ENCODE data around the gene CERS2.
A peak's percentile ranks its signal among the peaks of the same experiment; 100 is the strongest.

CERS2 gene

GRCh38 chr1:151003180-151003579 is 28.5 kb upstream of the CERS2 start:
- Mint-ChIP-seq H3K4me3 (peak overlapping the region; percentile 76), H3K4me1 (ENCODE audit: low read depth) (peaks cover 62% of the 10 kb centered on the region), H3K36me3 (ENCODE audit: low read depth) (peaks cover 19% of the 10 kb centered on the region), H3K9me3 (no peaks in the 10 kb centered on the region), H3K27ac (peak overlapping the region; percentile 80), H3K27me3 (ENCODE audit: low read depth) (no peaks in the 10 kb centered on the region)
- no peak for DNase-seq (ENCODE audit: low spot score)

- no peaks in the 10 kb centered on the region for H3K27me3 Mint-ChIP-seq (ENCODE audit: low read depth)
- no peaks in the 10 kb centered on the region for H3K9me3 Mint-ChIP-seq
- H3K4me1 Mint-ChIP-seq (ENCODE audit: low read depth), result peaks cover 57% of the 10 kb centered on the region
- H3K27ac Mint-ChIP-seq, result peak overlapping the region; percentile 80
- no peak for DNase-seq (ENCODE audit: low spot score)
- peaks cover 19% of the 10 kb centered on the region for H3K36me3 Mint-ChIP-seq (ENCODE audit: low read depth)
- H3K4me3 Mint-ChIP-seq, result peak overlapping the region; percentile 76
Measured at GRCh38 chr1:151002611-151003010, 28.0 kb upstream of the CERS2 start.

- Mint-ChIP-seq H3K4me3 (no peak overlapping the region), H3K9me3 (no peaks in the 10 kb centered on the region), H3K27me3 (ENCODE audit: low read depth) (no peaks in the 10 kb centered on the region), H3K27ac (no peak overlapping the region), H3K4me1 (ENCODE audit: low read depth) (peaks cover 52% of the 10 kb centered on the region), H3K36me3 (ENCODE audit: low read depth) (peaks cover 22% of the 10 kb centered on the region)
- no peak for DNase-seq (ENCODE audit: low spot score)
Measured at GRCh38 chr1:151002051-151002450, 27.4 kb upstream of the CERS2 start.

- DNase-seq (ENCODE audit: low spot score), result no peak
- Mint-ChIP-seq H3K27ac (no peak overlapping the region), H3K27me3 (ENCODE audit: low read depth) (no peaks in the 10 kb centered on the region)
Measured at GRCh38 chr1:151001602-151002001, 27.0 kb upstream of the CERS2 start.

GRCh38 chr1:151000408-151000807 is 25.8 kb upstream of the CERS2 start:
- H3K27ac Mint-ChIP-seq, result no peak overlapping the region
- peaks cover 26% of the 10 kb centered on the region for H3K36me3 Mint-ChIP-seq (ENCODE audit: low read depth)
- H3K4me3 Mint-ChIP-seq, result no peak overlapping the region
- peaks cover 40% of the 10 kb centered on the region for H3K4me1 Mint-ChIP-seq (ENCODE audit: low read depth)
- H3K27me3 Mint-ChIP-seq (ENCODE audit: low read depth), result no peaks in the 10 kb centered on the region
- no peaks in the 10 kb centered on the region for H3K9me3 Mint-ChIP-seq
- no peak for DNase-seq (ENCODE audit: low spot score)

More at GRCh38 chr1:151001602-151002001, 27.0 kb upstream of the CERS2 start:
- Mint-ChIP-seq H3K36me3 (ENCODE audit: low read depth) (peaks cover 22% of the 10 kb centered on the region), H3K9me3 (no peaks in the 10 kb centered on the region), H3K4me3 (peak overlapping the region; percentile 34), H3K4me1 (ENCODE audit: low read depth) (peaks cover 47% of the 10 kb centered on the region)

GRCh38 chr1:150999926-151000325 is 25.3 kb upstream of the CERS2 start:
- Mint-ChIP-seq H3K27ac (no peak overlapping the region), H3K36me3 (ENCODE audit: low read depth) (peaks cover 26% of the 10 kb centered on the region), H3K4me3 (no peak overlapping the region), H3K4me1 (ENCODE audit: low read depth) (peaks cover 38% of the 10 kb centered on the region), H3K27me3 (ENCODE audit: low read depth) (no peaks in the 10 kb centered on the region), H3K9me3 (no peaks in the 10 kb centered on the region)
- no peak for DNase-seq (ENCODE audit: low spot score)

GRCh38 chr1:150999051-150999674 is 24.5 kb upstream of the CERS2 start:
- H3K36me3 Mint-ChIP-seq (ENCODE audit: low read depth), result peaks cover 26% of the 10 kb centered on the region
- no peak for DNase-seq (ENCODE audit: low spot score)
- H3K4me1 Mint-ChIP-seq (ENCODE audit: low read depth), result peaks cover 32% of the 10 kb centered on the region
- no peak overlapping the region for H3K27ac Mint-ChIP-seq
- no peak overlapping the region for H3K4me3 Mint-ChIP-seq
- no peaks in the 10 kb centered on the region for H3K27me3 Mint-ChIP-seq (ENCODE audit: low read depth)
- no peaks in the 10 kb centered on the region for H3K9me3 Mint-ChIP-seq

- Mint-ChIP-seq H3K36me3 (ENCODE audit: low read depth) (peaks cover 25% of the 10 kb centered on the region), H3K27ac (no peak overlapping the region), H3K4me3 (no peak overlapping the region), H3K9me3 (no peaks in the 10 kb centered on the region), H3K4me1 (ENCODE audit: low read depth) (peaks cover 25% of the 10 kb centered on the region), H3K27me3 (ENCODE audit: low read depth) (no peaks in the 10 kb centered on the region)
- no peak for DNase-seq (ENCODE audit: low spot score)
Measured at GRCh38 chr1:150997949-150998348, 23.3 kb upstream of the CERS2 start.

- Mint-ChIP-seq H3K27ac (no peak overlapping the region), H3K4me1 (ENCODE audit: low read depth) (peaks cover 19% of the 10 kb centered on the region), H3K9me3 (no peaks in the 10 kb centered on the region)
Measured at GRCh38 chr1:150997126-150997872, 22.7 kb upstream of the CERS2 start.

GRCh38 chr1:150995896-150996295 is 21.3 kb upstream of the CERS2 start:
- no peak for DNase-seq (ENCODE audit: low spot score)
- Mint-ChIP-seq H3K4me1 (ENCODE audit: low read depth) (peaks cover 8% of the 10 kb centered on the region), H3K4me3 (no peak overlapping the region), H3K36me3 (ENCODE audit: low read depth) (peaks cover 11% of the 10 kb centered on the region), H3K27ac (peak overlapping the region; percentile 26), H3K27me3 (ENCODE audit: low read depth) (no peaks in the 10 kb centered on the region), H3K9me3 (no peaks in the 10 kb centered on the region)

More at GRCh38 chr1:150997126-150997872, 22.7 kb upstream of the CERS2 start:
- DNase-seq (ENCODE audit: low spot score), result no peak
- peaks cover 20% of the 10 kb centered on the region for H3K36me3 Mint-ChIP-seq (ENCODE audit: low read depth)
- H3K27me3 Mint-ChIP-seq (ENCODE audit: low read depth), result no peaks in the 10 kb centered on the region
- H3K4me3 Mint-ChIP-seq, result no peak overlapping the region

- no peak overlapping the region for H3K27ac Mint-ChIP-seq
- no peaks in the 10 kb centered on the region for H3K9me3 Mint-ChIP-seq
- no peak overlapping the region for H3K4me3 Mint-ChIP-seq
- no peaks in the 10 kb centered on the region for H3K27me3 Mint-ChIP-seq (ENCODE audit: low read depth)
- peaks cover 9% of the 10 kb centered on the region for H3K36me3 Mint-ChIP-seq (ENCODE audit: low read depth)
- H3K4me1 Mint-ChIP-seq (ENCODE audit: low read depth), result peaks cover 6% of the 10 kb centered on the region
- no peak for DNase-seq (ENCODE audit: low spot score)
Measured at GRCh38 chr1:150995460-150995859, 20.8 kb upstream of the CERS2 start.

GRCh38 chr1:150994248-150994647 is 19.6 kb upstream of the CERS2 start:
- H3K9me3 Mint-ChIP-seq, result no peaks in the 10 kb centered on the region
- peaks cover 6% of the 10 kb centered on the region for H3K36me3 Mint-ChIP-seq (ENCODE audit: low read depth)
- H3K4me3 Mint-ChIP-seq, result no peak overlapping the region
- peaks cover 4% of the 10 kb centered on the region for H3K4me1 Mint-ChIP-seq (ENCODE audit: low read depth)
- no peak for DNase-seq (ENCODE audit: low spot score)
- no peaks in the 10 kb centered on the region for H3K27me3 Mint-ChIP-seq (ENCODE audit: low read depth)
- no peak overlapping the region for H3K27ac Mint-ChIP-seq

- no peak for DNase-seq (ENCODE audit: low spot score)
- Mint-ChIP-seq H3K36me3 (ENCODE audit: low read depth) (peaks cover 6% of the 10 kb centered on the region), H3K9me3 (no peaks in the 10 kb centered on the region), H3K4me1 (ENCODE audit: low read depth) (peaks cover 4% of the 10 kb centered on the region), H3K27ac (peak overlapping the region; percentile 26), H3K4me3 (no peak overlapping the region), H3K27me3 (ENCODE audit: low read depth) (no peaks in the 10 kb centered on the region)
Measured at GRCh38 chr1:150992626-150993025, 18.0 kb upstream of the CERS2 start.

GRCh38 chr1:150987924-150988323 is 13.3 kb upstream of the CERS2 start:
- Mint-ChIP-seq H3K36me3 (ENCODE audit: low read depth) (no peaks in the 10 kb centered on the region), H3K9me3 (no peaks in the 10 kb centered on the region), H3K4me3 (no peak overlapping the region), H3K27me3 (ENCODE audit: low read depth) (no peaks in the 10 kb centered on the region), H3K27ac (no peak overlapping the region), H3K4me1 (ENCODE audit: low read depth) (no peaks in the 10 kb centered on the region)
- no peak for DNase-seq (ENCODE audit: low spot score)
